Thyroid gland (tissue), 4 donors: ENCODE data around the gene TMEM81.

Experiments used
- POLR2A ChIP-seq, 2 donors: fragments of 450-650 bp; IDR thresholded peaks; one replicate each; pipeline ENCODE4 v1.6.1; 2017; ENCODE audit warnings: antibody characterized with exemption in 2 of 2, mild to moderate bottlenecking in 2 of 2, moderate library complexity in 1 of 2
- TF ChIP-seq, protein P1 (sequence below), 6 experiments: fragments of 200-600 bp in 3 of 6; fragments of 450-650 bp in 3 of 6; sonication (generic) in 3 of 6; IDR thresholded peaks; one replicate each; pipeline ENCODE4 v1.5.1; 2016 to 2019; ENCODE audit warnings: antibody characterized with exemption in 6 of 6, mild to moderate bottlenecking in 2 of 6, inconsistent platforms in 1 of 6, moderate library complexity in 1 of 6

DNA sequence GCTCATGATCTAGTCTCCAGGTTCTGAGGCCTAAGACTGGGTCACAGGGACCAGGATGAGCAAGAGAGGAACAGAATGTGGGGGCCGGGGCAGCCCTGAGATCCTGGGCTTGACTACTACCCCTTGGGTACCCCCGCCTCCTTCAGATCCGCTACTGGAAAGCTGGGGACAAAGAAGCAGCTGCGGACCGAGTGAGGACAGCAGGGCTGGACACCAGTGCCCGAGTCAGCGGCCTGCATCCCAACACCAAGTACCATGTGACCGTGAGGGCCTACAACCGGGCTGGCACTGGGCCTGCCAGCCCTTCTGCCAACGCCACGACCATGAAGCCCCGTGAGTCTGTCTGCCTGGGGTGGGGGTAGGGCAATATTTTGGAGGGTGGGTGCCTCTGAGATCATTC is 12.5 kb downstream of the TMEM81 start:
- no peak for TF ChIP-seq POLR2A (IDR thresholded peaks at IDR 0.05)
- TF ChIP-seq, protein P1, sequence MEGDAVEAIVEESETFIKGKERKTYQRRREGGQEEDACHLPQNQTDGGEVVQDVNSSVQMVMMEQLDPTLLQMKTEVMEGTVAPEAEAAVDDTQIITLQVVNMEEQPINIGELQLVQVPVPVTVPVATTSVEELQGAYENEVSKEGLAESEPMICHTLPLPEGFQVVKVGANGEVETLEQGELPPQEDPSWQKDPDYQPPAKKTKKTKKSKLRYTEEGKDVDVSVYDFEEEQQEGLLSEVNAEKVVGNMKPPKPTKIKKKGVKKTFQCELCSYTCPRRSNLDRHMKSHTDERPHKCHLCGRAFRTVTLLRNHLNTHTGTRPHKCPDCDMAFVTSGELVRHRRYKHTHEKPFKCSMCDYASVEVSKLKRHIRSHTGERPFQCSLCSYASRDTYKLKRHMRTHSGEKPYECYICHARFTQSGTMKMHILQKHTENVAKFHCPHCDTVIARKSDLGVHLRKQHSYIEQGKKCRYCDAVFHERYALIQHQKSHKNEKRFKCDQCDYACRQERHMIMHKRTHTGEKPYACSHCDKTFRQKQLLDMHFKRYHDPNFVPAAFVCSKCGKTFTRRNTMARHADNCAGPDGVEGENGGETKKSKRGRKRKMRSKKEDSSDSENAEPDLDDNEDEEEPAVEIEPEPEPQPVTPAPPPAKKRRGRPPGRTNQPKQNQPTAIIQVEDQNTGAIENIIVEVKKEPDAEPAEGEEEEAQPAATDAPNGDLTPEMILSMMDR (IDR thresholded peaks at IDR 0.05), result no peak
